GM19193 (cell line): ENCODE measurements around the gene CACNB4.

Experiments
- POLR2A ChIP-seq: IDR thresholded peaks from 4 replicates; pipeline ENCODE4 v1.6.1; 2011; ENCODE audit not compliant: insufficient read depth, insufficient read length; ENCODE audit errors: extremely low read depth

CACNB4 gene

DNA sequence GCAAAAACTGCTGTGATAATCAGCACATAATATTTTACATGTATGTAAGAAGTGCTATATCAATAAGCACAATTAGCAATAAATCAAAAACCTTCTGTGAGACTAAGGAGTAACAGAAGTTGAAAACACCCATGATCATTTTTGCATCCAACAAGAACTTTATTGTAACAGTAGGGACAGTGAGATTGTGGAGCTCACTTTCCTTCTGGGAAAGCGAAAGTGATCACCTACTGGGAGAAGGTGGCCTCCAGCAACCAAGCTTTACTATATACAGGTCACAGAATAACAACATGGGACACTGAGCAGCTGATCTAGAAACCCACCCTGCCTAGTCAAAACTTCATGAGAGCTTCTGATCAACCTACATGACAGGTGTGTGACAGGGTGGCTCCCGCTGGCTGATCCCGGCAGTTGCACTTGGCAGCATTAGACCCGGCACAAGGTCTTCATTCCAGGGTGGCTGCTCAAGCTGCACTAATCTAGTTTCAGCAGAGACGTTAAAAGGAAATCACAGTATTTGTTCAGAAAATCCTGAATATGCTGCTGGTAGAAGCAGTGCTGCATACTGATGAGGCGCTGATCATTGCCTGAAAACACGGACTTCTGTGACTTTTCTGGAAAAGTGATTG is 207.2 kb downstream of the CACNB4 start:
- no peak for TF ChIP-seq POLR2A

DNA sequence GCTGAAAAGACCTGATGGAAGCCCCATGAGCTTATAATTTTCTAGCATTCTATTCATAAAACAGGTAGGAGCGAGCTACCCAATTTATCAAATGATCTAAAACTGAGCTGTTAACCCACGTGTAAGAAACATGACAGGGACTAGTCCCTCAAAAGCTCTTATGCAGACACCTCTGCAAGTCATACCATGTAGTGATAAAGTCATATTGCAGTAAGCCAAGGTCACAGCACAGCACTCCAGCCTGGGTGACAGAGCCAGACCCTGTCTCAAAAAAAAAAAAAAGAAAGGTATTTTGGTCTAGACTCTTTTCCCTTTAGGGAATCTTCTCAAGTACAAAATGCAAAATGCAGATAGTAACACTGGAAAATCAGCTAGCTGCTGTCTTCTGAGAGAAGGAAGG is 211.7 kb downstream of the CACNB4 start:
- TF ChIP-seq POLR2A = no peak

DNA sequence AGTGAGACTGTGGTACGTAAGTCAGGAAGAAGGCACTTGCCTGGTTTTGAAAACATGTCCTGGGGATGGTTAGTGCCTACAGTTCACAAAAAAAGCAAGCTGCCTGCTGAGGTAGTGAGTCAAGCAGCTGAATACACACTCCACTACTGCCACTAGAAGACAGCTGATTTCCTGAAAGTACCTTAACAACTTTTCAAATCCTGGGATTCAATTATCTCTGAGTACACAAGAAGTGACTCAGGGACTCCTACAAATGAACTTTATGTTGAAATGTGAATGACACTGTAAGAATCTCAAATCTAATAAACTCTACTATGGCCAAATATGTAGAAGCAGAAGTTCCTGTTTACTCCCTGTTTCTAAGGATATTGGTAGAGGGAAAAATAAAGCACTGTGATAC is 212.6 kb downstream of the CACNB4 start:
- TF ChIP-seq POLR2A = no peak

DNA sequence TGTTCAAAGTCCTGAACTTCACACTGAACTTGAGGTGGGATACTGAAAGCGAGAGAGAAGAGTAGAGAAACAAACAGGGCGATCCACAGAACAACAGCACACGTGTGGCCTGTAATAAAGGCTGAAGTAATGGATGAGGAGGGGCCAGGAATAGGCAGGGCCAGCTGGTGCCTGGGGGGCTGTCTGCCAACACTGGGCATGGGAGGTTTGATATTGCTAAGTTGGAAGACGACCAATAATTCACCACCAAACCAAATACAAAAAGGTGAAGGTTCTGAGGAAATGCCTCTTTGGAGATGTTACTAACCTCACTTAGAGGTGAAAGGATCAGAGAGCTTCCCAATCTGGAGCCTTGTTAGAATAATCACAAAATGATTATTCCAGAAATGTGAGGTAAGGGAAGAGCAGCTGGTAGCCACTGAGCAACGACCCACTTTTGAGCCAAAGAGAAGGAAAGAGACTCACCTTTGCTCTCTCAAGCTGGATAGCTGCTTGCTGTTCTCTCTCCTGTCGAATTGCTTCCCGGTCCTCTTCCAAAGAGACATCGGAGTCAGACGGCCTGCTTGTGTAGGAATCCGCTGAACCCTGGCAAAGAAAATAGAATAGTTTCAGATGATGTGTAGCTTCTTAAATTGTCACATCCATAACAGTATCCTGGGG is 215.9 kb downstream of the CACNB4 start:
- no peak for TF ChIP-seq POLR2A

DNA sequence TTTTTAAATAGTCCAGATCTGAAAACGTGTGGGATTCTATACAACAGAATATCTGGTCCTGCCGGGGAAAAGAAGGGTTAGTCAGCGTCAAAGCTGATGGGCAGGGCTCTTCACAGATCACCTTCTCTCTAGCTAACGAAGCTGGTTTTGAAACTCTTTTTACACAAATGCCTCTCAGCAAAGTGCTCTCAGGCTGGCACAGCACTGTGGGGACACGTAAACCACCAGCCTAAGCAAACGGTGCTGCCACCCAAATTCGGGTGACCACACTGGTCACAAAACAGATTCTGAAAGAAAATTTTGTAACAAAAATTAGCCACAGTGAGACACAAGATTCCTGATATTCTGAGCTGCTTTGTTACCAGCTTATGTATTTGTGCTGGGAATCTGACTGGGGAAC is 217.5 kb downstream of the CACNB4 start:
- TF ChIP-seq POLR2A = no peak

DNA sequence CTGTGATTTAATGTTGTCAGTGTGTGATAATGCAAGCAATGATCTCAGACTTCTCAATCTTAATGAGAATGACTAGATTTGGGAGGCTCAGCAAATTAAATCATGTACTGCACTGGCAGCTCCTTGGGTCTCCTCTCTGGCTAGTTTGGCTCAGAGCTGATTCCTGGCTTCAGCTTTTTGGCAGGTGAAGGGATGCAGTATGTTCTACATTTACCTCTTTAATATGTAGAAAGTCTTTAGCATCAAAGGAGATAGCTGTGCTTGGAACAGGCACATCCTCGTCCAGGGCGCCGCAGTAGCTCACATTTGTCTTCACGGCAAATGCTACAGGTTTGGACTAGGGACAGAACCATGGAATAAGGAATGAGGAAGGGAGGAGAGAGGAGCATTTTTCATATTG is 218.3 kb downstream of the CACNB4 start:
- TF ChIP-seq POLR2A = no peak

DNA sequence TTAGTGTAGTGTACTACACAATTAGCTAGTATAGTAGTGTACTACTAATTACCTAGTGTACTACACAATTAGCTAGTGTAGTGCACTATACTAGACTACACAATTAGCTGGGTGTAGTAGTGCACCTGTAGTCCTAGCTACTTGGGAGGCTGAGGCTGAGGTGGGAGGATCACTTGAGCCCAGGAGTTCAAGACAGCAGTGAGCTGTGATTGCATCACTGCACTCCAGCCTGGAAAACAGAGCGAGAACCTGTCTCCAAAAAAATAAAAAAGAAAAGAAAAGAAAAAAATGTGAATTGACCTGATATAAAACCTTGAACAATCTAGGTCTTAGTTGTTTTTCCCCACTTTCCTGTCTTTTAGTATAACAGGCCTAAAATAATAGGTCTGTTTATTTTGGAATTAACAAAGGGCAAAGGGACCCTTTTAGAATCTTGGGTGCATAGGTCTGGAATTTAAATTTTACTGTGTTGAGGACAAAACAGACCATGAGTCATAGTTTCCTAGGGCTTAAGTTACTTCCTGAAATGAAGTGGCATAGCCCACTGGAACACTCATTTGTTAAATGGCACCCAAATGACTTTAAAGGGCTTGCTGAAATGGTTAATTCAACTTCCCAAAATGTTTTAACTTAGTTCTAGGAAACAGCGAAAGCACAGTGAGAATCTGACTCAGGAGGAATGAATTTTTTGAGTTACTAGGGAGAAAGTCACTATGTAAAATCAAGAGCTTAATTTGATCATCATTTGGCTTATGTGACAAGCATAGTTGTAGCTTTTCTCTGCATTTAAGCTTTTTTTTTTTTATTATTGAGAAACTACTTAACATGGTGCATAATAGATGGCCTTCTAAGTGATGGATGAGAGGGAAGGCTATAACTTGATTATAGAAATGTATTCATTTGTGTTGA is 219.9 kb downstream of the CACNB4 start:
- TF ChIP-seq POLR2A = no peak

DNA sequence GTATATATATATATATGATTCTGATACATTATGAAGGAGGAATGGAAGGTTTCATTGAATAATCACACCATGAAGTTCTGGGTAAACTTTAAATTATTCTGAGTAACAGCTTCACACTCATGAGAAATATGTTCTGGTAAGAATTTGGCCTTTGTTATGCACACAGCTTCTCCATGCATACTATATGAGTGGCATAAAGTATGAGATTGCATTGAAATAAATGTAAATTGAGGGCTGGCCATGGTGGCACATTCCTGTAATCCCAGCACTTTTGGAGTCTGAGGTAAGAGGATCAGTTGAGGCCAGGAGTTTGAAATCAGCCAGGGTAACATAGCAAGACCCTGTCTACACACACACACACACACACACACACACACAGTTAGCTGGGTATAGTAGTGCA is 220.6 kb downstream of the CACNB4 start:
- no peak for TF ChIP-seq POLR2A

DNA sequence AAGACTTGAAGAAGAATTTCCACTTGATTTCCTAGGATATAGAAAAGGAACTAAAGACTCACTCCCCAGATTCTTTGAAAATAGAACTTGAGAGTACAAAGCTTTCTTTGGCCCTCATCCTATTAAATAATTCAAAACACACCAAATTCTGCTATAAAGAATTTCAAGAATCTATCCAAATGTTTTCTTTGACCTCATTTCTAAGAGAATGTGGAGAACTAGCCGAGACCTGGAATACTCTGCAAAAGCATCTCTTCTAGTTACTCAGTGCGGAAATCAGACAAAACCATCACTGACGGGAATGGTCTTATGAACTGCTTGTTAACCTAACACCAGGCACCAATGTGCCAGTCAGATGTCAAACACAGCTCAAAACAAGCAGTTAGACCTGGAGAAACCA is 226.4 kb downstream of the CACNB4 start:
- TF ChIP-seq POLR2A = no peak

DNA sequence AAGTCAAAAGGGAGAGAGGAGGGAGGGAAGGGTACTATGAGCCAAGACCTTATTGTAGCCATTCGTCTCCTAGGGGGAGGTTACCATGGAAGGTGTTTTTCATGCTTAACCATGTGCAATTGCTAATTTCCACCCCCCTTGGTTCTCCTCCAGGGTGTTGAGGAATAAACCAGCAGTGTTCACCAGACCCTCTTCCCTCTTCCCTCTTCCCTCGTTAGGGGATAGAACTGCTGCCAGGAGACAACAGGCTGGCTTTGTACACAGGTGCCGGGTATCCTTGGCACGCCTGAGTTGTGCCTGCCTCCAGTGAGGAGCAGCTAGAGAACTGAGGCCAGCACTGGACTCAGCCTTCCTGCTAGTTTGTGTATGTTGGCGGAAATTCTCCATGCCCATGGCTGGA is 229.6 kb downstream of the CACNB4 start:
- no peak for TF ChIP-seq POLR2A

DNA sequence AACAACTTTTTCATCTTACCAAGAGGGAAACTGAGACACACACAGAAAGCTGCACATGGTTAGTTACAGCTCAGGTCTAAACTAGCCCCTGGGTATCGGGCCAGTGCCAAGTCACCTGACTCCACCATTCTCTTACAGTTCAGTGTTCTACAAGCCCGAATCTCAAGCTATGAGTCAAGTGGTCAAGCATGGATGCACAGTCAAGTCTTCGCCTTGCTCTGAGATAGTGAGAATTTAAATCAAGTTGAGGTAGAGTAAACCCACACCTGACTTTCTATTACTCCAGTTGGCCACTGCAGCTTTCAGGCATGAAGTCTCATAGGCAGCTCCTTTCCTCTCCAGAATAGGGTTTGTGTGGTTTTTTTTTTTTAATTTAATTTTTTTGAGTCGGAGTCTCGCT is 236.1 kb downstream of the CACNB4 start:
- no peak for TF ChIP-seq POLR2A

DNA sequence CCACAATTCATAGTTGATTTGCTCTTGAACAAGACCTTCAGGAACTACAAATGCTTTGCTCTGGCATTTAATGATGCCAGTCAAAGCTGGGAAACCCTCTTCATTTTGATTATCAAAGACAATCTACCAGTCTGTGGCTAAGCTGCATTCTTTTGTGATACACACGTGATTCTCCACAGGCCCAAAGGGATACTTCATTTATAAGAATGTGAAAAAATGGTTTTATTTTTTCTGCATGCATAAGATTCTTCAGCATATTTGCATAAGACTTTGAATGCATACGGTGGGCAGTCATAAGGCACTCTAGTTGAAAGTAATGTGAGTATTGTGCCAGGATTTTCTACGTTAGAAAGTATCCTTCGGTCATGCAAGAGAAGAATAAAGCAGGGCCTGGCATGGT is 237.7 kb downstream of the CACNB4 start:
- no peak for TF ChIP-seq POLR2A

DNA sequence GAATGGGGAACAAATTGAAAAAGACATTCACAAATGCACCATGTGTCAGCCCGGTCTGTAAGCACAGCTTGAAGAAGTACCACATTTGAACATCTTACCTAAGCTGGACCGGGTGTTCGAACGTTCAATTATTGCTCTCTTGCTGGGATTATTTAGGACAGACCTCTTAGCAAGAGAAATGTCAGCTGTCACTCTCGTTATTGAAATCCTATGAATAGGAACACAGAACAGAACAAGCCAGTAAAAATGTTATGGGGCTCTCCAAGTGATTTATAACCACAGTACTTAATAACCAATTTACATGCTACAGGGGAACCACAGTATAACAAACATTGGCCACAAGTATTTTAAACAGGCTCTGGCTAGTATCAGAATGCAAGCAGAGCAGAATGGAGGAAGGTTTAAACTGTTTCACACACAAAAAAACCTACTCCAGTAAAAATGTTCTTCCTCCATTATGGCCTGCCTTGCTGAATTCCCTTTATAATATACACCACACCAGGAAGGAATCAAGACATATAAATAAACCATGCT is 238.2 kb downstream of the CACNB4 start:
- no peak for TF ChIP-seq POLR2A

DNA sequence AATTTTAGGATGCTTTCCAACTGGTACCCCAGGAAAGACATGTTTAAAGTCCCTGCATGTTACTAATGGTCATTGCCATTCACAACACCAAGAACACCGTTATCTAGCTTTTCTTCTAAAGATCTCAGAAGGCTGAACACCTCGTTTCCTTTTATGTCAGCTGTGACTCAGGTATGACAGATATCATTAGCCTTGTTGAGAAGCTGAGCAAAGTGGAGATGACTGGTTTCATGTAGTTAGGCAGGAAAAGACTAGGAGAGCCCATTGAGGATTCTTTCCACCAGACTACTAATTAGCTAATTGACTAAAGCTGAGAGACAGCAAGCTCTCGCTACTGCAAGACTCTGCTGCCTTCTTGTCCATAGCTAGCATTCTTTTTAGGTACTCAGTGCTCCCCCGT is 238.6 kb downstream of the CACNB4 start:
- TF ChIP-seq POLR2A = no peak

DNA sequence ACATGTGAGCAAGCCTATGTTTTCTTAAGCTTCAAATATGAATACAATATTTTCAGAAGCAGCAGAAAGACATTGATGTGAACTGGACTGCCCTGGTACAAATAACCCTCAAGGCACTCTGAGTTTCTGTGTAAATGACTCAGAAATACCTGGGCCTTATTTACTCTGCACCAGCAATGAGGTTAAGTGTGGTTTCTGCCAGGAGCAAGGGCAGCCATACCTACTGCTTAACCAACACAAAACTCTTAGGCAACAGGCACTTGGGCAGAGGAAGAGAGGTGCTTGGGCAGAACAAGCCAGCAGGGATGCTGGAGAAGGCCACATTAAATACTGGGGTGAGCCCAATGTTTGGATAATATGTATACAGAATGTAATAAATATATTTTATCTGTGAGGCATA is 241.2 kb downstream of the CACNB4 start:
- TF ChIP-seq POLR2A = no peak
